Endothelial cell of umbilical vein (primary cell): ENCODE measurements around the gene TSEN54.

ENCODE experiments used
- POLR2AphosphoS5 ChIP-seq: IDR thresholded peaks from 2 replicates; pipeline ENCODE4 v1.6.1; 2012; ENCODE audit warnings: low read depth, mild to moderate bottlenecking, control low read depth, low read length, moderate library complexity; ENCODE audit not compliant: insufficient read depth
- TF ChIP-seq, protein P1 (sequence below), 2 donors: IDR thresholded peaks; 1 replicate in 1 of 2; 2 replicates in 1 of 2; pipeline ENCODE4 v1.5.1; 2011; ENCODE audit warnings: low read length in 2 of 2, mild to moderate bottlenecking in 2 of 2, moderate library complexity in 2 of 2, control low read depth in 1 of 2, inconsistent platforms in 1 of 2, low read depth in 1 of 2; ENCODE audit not compliant: insufficient read depth in 1 of 2; ENCODE audit errors: extremely low read depth in 1 of 2

DNA sequence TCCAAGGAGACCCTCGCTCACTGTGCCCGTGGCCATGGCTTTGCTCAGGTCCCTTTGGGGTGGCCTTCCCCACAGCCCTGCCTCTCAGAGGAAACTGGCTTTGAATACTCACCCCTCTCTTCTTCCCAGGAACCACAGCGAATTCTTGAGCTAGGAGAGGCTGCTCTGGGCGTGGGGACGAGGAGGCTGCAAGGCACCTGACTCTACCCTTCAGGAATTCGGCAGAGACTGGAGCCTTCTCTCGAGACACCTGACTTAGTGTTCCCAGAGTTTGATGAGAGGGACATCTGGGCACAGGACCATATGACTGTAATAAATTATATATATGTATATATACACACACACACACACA is 15.4 kb downstream of the TSEN54 start:
- no peak for TF ChIP-seq POLR2AphosphoS5
- TF ChIP-seq, protein P1, sequence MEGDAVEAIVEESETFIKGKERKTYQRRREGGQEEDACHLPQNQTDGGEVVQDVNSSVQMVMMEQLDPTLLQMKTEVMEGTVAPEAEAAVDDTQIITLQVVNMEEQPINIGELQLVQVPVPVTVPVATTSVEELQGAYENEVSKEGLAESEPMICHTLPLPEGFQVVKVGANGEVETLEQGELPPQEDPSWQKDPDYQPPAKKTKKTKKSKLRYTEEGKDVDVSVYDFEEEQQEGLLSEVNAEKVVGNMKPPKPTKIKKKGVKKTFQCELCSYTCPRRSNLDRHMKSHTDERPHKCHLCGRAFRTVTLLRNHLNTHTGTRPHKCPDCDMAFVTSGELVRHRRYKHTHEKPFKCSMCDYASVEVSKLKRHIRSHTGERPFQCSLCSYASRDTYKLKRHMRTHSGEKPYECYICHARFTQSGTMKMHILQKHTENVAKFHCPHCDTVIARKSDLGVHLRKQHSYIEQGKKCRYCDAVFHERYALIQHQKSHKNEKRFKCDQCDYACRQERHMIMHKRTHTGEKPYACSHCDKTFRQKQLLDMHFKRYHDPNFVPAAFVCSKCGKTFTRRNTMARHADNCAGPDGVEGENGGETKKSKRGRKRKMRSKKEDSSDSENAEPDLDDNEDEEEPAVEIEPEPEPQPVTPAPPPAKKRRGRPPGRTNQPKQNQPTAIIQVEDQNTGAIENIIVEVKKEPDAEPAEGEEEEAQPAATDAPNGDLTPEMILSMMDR (IDR thresholded peaks at IDR 0.05; ENCODE audit: extremely low read depth in 1 of 2, insufficient read depth in 1 of 2, low read depth in 1 of 2, low read length in 2 of 2): no peak
